Endothelial cell of umbilical vein (primary cell): ENCODE data around the gene KCNG2. TPM values are rescaled to one million over a fixed set of nuclear protein-coding genes. Genes with fewer than 3 reads are reported as not detected.

Experiments
- BruUV-seq: library from RNA; stranded (reverse); fragments of 400-500 nt; replicated peaks from 2 replicates; lab custom pipeline; 2021; lab: Mats Ljungman, UMichigan
- CTCF ChIA-PET: fragments of 300-600, 350-600 bp; sonication (Branson Sonifier 250); formaldehyde crosslinking; loops from one replicate; lab custom pipeline; 2021; ENCODE audit warnings: antibody characterized with exemption, inconsistent platforms; lab: Charles Lee
- POLR2A ChIA-PET: fragments of 300-600, 350-600 bp; sonication (Branson Sonifier 250); formaldehyde crosslinking; loops from one replicate; lab custom pipeline; 2021; ENCODE audit warnings: antibody characterized with exemption, inconsistent platforms; lab: Charles Lee
- DNase-seq: peaks from one replicate; pipeline ENCODE4 v3.0.0-alpha.2; 2011; ENCODE audit warnings: low read depth, low spot score
- FAIRE-seq: peaks from 2 replicates; lab custom pipeline; 2011; peaks lifted over from hg19 to GRCh38; lab: Jason Lieb, UNC
- H2AFZ ChIP-seq: 2 replicates; pipeline ENCODE4 v1.6.0; 2012; ENCODE audit warnings: low read depth, low read length, control low read depth, inconsistent platforms
- H3K27ac ChIP-seq: 2 replicates; pipeline ENCODE4 v1.5.1; 2011; ENCODE audit warnings: low read depth, mild to moderate bottlenecking, control low read depth, low read length, moderate library complexity; ENCODE audit not compliant: insufficient read depth
- H3K27me3 ChIP-seq, 2 experiments: 2 replicates each; pipeline versions ENCODE4 v1.6.0 to v1.6.1; 2011; ENCODE audit warnings: low read length in 2 of 2, mixed read lengths in 1 of 2; ENCODE audit not compliant: control insufficient read depth in 2 of 2, insufficient read depth in 2 of 2
- H3K36me3 ChIP-seq, 2 experiments: 2 replicates in 1 of 2; 3 replicates in 1 of 2; pipeline ENCODE4 v1.5.1; 2011; ENCODE audit warnings: low read length in 2 of 2, mild to moderate bottlenecking in 1 of 2, moderate library complexity in 1 of 2; ENCODE audit not compliant: control insufficient read depth in 2 of 2, insufficient read depth in 2 of 2; ENCODE audit errors: extremely low read depth in 1 of 2
- H3K4me1 ChIP-seq: 3 replicates; pipeline ENCODE4 v1.5.1; 2011; ENCODE audit warnings: mild to moderate bottlenecking, low read length; ENCODE audit not compliant: control insufficient read depth, insufficient read depth; ENCODE audit errors: extremely low read depth
- H3K4me2 ChIP-seq: 2 replicates; pipeline ENCODE4 v1.6.1; 2011; ENCODE audit warnings: low read length, control low read depth, mixed read lengths; ENCODE audit not compliant: insufficient read depth
- H3K4me3 ChIP-seq, 3 experiments: fragments of 200-600 bp in 1 of 3; sonication (generic), shearing (Covaris generic) in 1 of 3; replicated peaks in 1 of 3; 2 replicates each; pipeline ENCODE4 v1.5.1; 2011 to 2016; ENCODE audit warnings: control low read depth in 3 of 3, low read length in 3 of 3, mild to moderate bottlenecking in 2 of 3, inconsistent platforms in 1 of 3, low read depth in 1 of 3, moderate library complexity in 1 of 3; ENCODE audit not compliant: insufficient read depth in 1 of 3
- H3K79me2 ChIP-seq: 2 replicates; pipeline ENCODE4 v1.6.0; 2012; ENCODE audit warnings: low read length, inconsistent platforms; ENCODE audit not compliant: control insufficient read depth, insufficient read depth
- H3K9ac ChIP-seq: replicated peaks from 2 replicates; pipeline ENCODE3; 2011; ENCODE audit warnings: low read length, control low read depth; ENCODE audit not compliant: insufficient read depth; ENCODE audit errors: extremely low read depth
- H3K9me1 ChIP-seq: replicated peaks from 3 replicates; pipeline ENCODE4 v1.6.0; 2011; ENCODE audit warnings: mild to moderate bottlenecking, low read length; ENCODE audit not compliant: control insufficient read depth, insufficient read depth; ENCODE audit errors: extremely low read depth
- H3K9me3 ChIP-seq: replicated peaks from 2 replicates; pipeline ENCODE4 v1.5.1; 2012; ENCODE audit warnings: low read length, inconsistent platforms; ENCODE audit not compliant: control insufficient read depth, insufficient read depth
- H4K20me1 ChIP-seq: replicated peaks from 2 replicates; pipeline ENCODE3; 2011; ENCODE audit warnings: mild to moderate bottlenecking, low read length; ENCODE audit not compliant: control insufficient read depth, insufficient read depth; ENCODE audit errors: extremely low read depth
- EZH2 ChIP-seq: IDR thresholded peaks from 2 replicates; pipeline ENCODE4 v1.6.1; 2012; ENCODE audit warnings: borderline replicate concordance, low read depth, mild to moderate bottlenecking, moderate library complexity, low read length, inconsistent platforms; ENCODE audit not compliant: severe bottlenecking
- FOS ChIP-seq: IDR thresholded peaks from 2 replicates; pipeline ENCODE4 v1.6.1; 2011; ENCODE audit warnings: mild to moderate bottlenecking, low read length, moderate library complexity, borderline replicate concordance; ENCODE audit not compliant: insufficient read depth
- GATA2 ChIP-seq: IDR thresholded peaks from 2 replicates; pipeline ENCODE4 v1.7.0; 2011; ENCODE audit warnings: low read depth, mild to moderate bottlenecking, moderate library complexity, mixed read lengths, low read length; ENCODE audit not compliant: insufficient read length, insufficient read depth
- JUN ChIP-seq: IDR thresholded peaks from 2 replicates; pipeline ENCODE4 v1.6.1; 2011; ENCODE audit warnings: borderline replicate concordance, low read depth; ENCODE audit not compliant: insufficient read length, insufficient read depth
- MAX ChIP-seq: IDR thresholded peaks from 2 replicates; pipeline ENCODE4 v1.6.1; 2011; ENCODE audit not compliant: insufficient read depth, insufficient read length
- MYC ChIP-seq: IDR thresholded peaks from one replicate; pipeline ENCODE4 v1.6.1; 2011; ENCODE audit warnings: mild to moderate bottlenecking, low read depth, low read length
- POLR2A ChIP-seq: IDR thresholded peaks from 2 replicates; pipeline ENCODE4 v1.6.1; 2012; ENCODE audit warnings: low read depth, mild to moderate bottlenecking, control low read depth, low read length
- POLR2AphosphoS5 ChIP-seq: IDR thresholded peaks from 2 replicates; pipeline ENCODE4 v1.6.1; 2012; ENCODE audit warnings: low read depth, mild to moderate bottlenecking, control low read depth, low read length, moderate library complexity; ENCODE audit not compliant: insufficient read depth
- dilution Hi-C: fragments of 300-500 bp; cut with MboI; formaldehyde crosslinking; loops from one replicate; pipeline ENCODE4 v1.15.0; 2019; ENCODE audit warnings: low sequenced_read_pairs; ENCODE audit not compliant: extremely low pct_ligation_motif_present
- intact Hi-C: fragments of 100-400 bp; cut with micrococcal nuclease; formaldehyde crosslinking; loops from one replicate; pipeline ENCODE4 v1.10.0; 2022
- polyA plus RNA-seq, 4 experiments: library from polyadenylated mRNA; depleted of rRNA in 3 of 4; stranded (reverse) in 3 of 4; unstranded in 1 of 4; fragments of >200 nt; gene quantifications; 2 replicates each; pipeline versions ENCODE4 v1.2.1 to v1.2.3, GENCODE V29; 2011 to 2012; ENCODE audit warnings: missing spikeins in 1 of 4
- total RNA-seq: library from RNA; stranded (reverse); gene quantifications from 2 replicates; pipeline ENCODE4 v1.2.3, GENCODE V29; 2021
- TF ChIP-seq, protein P1 (sequence below), 2 donors: IDR thresholded peaks; 1 replicate in 1 of 2; 2 replicates in 1 of 2; pipeline ENCODE4 v1.5.1; 2011; ENCODE audit warnings: low read length in 2 of 2, mild to moderate bottlenecking in 2 of 2, moderate library complexity in 2 of 2, control low read depth in 1 of 2, inconsistent platforms in 1 of 2, low read depth in 1 of 2; ENCODE audit not compliant: insufficient read depth in 1 of 2; ENCODE audit errors: extremely low read depth in 1 of 2

The KCNG2 gene
- total and polyA plus RNA-seq, 2 donors (not counting 3 experiments of a cell fraction or from before 2014, with no cell fraction given): not detected

DNA sequence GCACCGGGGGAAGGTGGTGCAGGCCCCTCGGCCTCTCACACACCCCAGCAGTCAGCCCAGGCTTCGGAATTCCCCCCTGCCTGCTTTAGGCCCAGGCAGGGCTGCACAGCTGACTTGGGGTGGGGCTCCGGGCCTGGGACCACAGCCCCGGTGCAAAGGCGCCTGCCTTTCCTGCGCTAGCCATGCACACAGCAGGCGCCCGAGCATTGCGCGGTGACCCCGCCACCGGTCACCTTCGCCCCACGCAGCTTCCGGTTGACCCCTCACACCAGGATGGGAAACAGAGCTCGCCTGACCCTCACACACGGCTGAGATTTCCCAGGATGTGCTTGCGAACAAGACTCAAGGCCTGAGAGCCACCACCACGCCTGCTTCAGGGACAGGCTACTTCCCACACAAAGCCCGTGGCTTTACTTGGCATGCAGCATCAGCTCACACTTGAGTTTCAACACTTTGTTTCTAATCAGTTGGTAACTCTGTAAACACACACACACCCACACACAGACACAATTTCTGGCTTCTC is 107.7 kb downstream of the KCNG2 start:
- Histone ChIP-seq H3K27ac (no peak overlapping the region), H3K79me2 (no peaks in the 10 kb centered on the region), H3K9ac (no peak overlapping the region), H3K9me3 (no peaks in the 10 kb centered on the region), H3K27me3 (no peaks in the 10 kb centered on the region), H4K20me1 (no peaks in the 10 kb centered on the region), H2AFZ (no peak overlapping the region), H3K36me3 (peaks cover 0 to 3% of the 10 kb centered on the region in 2 experiments), H3K4me3 (no peak overlapping the region), H3K4me1 (no peaks in the 10 kb centered on the region), H3K4me2 (no peak overlapping the region), H3K9me1 (no peaks in the 10 kb centered on the region)
- FAIRE-seq (no peak), DNase-seq (no peak)
- intact Hi-C loops (no loop called here), dilution Hi-C loops (no loop called here)
- CTCF ChIA-PET: interaction anchor here (0.9 to 1.3 kb wide), 2 partner anchors 8 to 11 kb away, joined by 3 read pairs; no protein-coding TSS in a partner anchor
- POLR2A ChIA-PET: no interaction called here
- TF ChIP-seq GATA2 (no peak), POLR2A (no peak), MYC (no peak), JUN (no peak), POLR2AphosphoS5 (no peak), MAX (no peak), FOS (no peak), EZH2 (no peak)
- TF ChIP-seq, protein P1, sequence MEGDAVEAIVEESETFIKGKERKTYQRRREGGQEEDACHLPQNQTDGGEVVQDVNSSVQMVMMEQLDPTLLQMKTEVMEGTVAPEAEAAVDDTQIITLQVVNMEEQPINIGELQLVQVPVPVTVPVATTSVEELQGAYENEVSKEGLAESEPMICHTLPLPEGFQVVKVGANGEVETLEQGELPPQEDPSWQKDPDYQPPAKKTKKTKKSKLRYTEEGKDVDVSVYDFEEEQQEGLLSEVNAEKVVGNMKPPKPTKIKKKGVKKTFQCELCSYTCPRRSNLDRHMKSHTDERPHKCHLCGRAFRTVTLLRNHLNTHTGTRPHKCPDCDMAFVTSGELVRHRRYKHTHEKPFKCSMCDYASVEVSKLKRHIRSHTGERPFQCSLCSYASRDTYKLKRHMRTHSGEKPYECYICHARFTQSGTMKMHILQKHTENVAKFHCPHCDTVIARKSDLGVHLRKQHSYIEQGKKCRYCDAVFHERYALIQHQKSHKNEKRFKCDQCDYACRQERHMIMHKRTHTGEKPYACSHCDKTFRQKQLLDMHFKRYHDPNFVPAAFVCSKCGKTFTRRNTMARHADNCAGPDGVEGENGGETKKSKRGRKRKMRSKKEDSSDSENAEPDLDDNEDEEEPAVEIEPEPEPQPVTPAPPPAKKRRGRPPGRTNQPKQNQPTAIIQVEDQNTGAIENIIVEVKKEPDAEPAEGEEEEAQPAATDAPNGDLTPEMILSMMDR (IDR thresholded peaks at IDR 0.05; ENCODE audit: extremely low read depth in 1 of 2, insufficient read depth in 1 of 2, low read depth in 1 of 2, low read length in 2 of 2): no peak
- no TSS peak for BruUV-seq
